Activated T-cell treated with anti-CD3 and anti-CD28 coated beads, Interleukin-2, amount 50 U/mL, for 4 hours (primary cell): Measurements from ENCODE around the gene ITGB7. TPM values are rescaled to one million over a fixed set of nuclear protein-coding genes. Genes with fewer than 3 reads are reported as not detected.

ENCODE experiments used
- ATAC-seq, 2 donors: fragments of 200-7000 bp; cut with Tn5 transposase; one replicate each; pipeline ENCODE4 v1.10.0; 2021
- DNase-seq: peaks from one replicate; pipeline ENCODE4 v3.0.0-alpha.2; 2020
- H3K27me3 Mint-ChIP-seq: one replicate; pipeline ENCODE4 v1.8.0; 2021; ENCODE audit warnings: low read depth, mixed read lengths
- H3K36me3 Mint-ChIP-seq: one replicate; pipeline ENCODE4 v1.8.0; 2022; ENCODE audit warnings: mixed read lengths; ENCODE audit not compliant: insufficient read depth
- H3K4me1 Mint-ChIP-seq: one replicate; pipeline ENCODE4 v1.8.0; 2021; ENCODE audit warnings: low read depth, mixed read lengths
- H3K4me3 Mint-ChIP-seq: one replicate; pipeline ENCODE4 v1.8.0; 2021; ENCODE audit warnings: mild to moderate bottlenecking, moderate library complexity, mixed read lengths
- H3K9me3 Mint-ChIP-seq: one replicate; pipeline ENCODE4 v1.8.0; 2021; ENCODE audit warnings: mixed read lengths
- total RNA-seq, 3 donors: library from RNA; stranded (reverse); gene quantifications; one replicate each; pipeline ENCODE4 v1.2.1, GENCODE V29; 2021

ITGB7 gene, protein sequence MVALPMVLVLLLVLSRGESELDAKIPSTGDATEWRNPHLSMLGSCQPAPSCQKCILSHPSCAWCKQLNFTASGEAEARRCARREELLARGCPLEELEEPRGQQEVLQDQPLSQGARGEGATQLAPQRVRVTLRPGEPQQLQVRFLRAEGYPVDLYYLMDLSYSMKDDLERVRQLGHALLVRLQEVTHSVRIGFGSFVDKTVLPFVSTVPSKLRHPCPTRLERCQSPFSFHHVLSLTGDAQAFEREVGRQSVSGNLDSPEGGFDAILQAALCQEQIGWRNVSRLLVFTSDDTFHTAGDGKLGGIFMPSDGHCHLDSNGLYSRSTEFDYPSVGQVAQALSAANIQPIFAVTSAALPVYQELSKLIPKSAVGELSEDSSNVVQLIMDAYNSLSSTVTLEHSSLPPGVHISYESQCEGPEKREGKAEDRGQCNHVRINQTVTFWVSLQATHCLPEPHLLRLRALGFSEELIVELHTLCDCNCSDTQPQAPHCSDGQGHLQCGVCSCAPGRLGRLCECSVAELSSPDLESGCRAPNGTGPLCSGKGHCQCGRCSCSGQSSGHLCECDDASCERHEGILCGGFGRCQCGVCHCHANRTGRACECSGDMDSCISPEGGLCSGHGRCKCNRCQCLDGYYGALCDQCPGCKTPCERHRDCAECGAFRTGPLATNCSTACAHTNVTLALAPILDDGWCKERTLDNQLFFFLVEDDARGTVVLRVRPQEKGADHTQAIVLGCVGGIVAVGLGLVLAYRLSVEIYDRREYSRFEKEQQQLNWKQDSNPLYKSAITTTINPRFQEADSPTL
- 100 to 1,000 TPM in 2 of 3 donors, 10 to 100 TPM in 1; 82.1 to 140 (median 124) TPM for total RNA-seq

GRCh38 chr12:53207042-53207441 is at the start of gene ITGB7:
Gene ITGB7 (minus strand): TSS chr12:53207251. CDS start chr12:53200443, 6,808 bp downstream.
- DNase-seq (peak; percentile 58), ATAC-seq (peak; percentile 65)
- H3K4me1 Mint-ChIP-seq, result peaks cover 75% of the 10 kb centered on the region
- peak within 1 kb of the TSS; percentile 86 for H3K4me3 Mint-ChIP-seq
- no peaks in the 10 kb centered on the region for H3K9me3 Mint-ChIP-seq
- peaks cover 8% of the 10 kb centered on the region for H3K36me3 Mint-ChIP-seq
- no peaks in the 10 kb centered on the region for H3K27me3 Mint-ChIP-seq

- Mint-ChIP-seq H3K36me3 (peaks cover 3% of the 10 kb centered on the region), H3K4me1 (peaks cover 46% of the 10 kb centered on the region), H3K9me3 (no peaks in the 10 kb centered on the region), H3K27me3 (no peaks in the 10 kb centered on the region), H3K4me3 (peak overlapping the region; percentile 16)
- no peak for ATAC-seq
- no peak for DNase-seq
Measured at GRCh38 chr12:53255996-53256395, 48.9 kb upstream of the ITGB7 start.

GRCh38 chr12:53254816-53255545 is 47.9 kb upstream of the ITGB7 start:
- Mint-ChIP-seq H3K9me3 (no peaks in the 10 kb centered on the region), H3K4me1 (peaks cover 48% of the 10 kb centered on the region), H3K36me3 (peaks cover 3% of the 10 kb centered on the region), H3K27me3 (no peaks in the 10 kb centered on the region), H3K4me3 (no peak overlapping the region)
- no peak for DNase-seq
- no peak for ATAC-seq

GRCh38 chr12:53253298-53253697 is 46.2 kb upstream of the ITGB7 start:
- H3K4me1 Mint-ChIP-seq, result peaks cover 44% of the 10 kb centered on the region
- H3K9me3 Mint-ChIP-seq, result no peaks in the 10 kb centered on the region
- H3K36me3 Mint-ChIP-seq, result peaks cover 3% of the 10 kb centered on the region
- DNase-seq (no peak), ATAC-seq (no peak)
- H3K27me3 Mint-ChIP-seq, result no peaks in the 10 kb centered on the region
- peak overlapping the region; percentile 97 for H3K4me3 Mint-ChIP-seq

GRCh38 chr12:53252349-53252916 is 45.4 kb upstream of the ITGB7 start:
- Mint-ChIP-seq H3K36me3 (peaks cover 3% of the 10 kb centered on the region), H3K4me3 (peak overlapping the region; percentile 97), H3K27me3 (no peaks in the 10 kb centered on the region), H3K4me1 (peaks cover 44% of the 10 kb centered on the region), H3K9me3 (no peaks in the 10 kb centered on the region)
- ATAC-seq (peak; percentile 13 to 18), DNase-seq (no peak)

- H3K9me3 Mint-ChIP-seq, result no peaks in the 10 kb centered on the region
- H3K36me3 Mint-ChIP-seq, result peaks cover 3% of the 10 kb centered on the region
- DNase-seq (peak; percentile 60), ATAC-seq (peak; percentile 92 to 94)
- peaks cover 44% of the 10 kb centered on the region for H3K4me1 Mint-ChIP-seq
- H3K27me3 Mint-ChIP-seq, result no peaks in the 10 kb centered on the region
- peak overlapping the region; percentile 97 for H3K4me3 Mint-ChIP-seq
Measured at GRCh38 chr12:53251477-53252348, 44.7 kb upstream of the ITGB7 start.

DNA sequence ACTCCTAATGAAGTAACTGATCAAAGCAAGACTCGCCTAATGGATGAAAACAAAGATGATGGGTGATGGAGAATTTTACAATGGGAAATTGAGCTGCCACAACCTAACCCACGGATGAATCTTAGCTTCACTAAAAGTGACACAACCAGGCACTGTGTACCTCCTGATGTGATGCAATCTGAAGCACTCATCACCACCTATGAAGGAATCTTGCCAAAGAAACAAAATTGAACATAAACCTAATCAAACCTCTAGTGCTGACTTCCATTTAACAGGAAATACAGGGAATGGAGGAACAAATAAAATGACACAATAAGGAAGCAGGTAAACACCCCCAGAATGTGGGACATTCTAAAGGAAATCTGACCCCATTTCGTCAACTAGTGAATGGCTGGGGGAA is 38.2 kb upstream of the ITGB7 start:
- H3K36me3 Mint-ChIP-seq, result no peaks in the 10 kb centered on the region
- peaks cover 2% of the 10 kb centered on the region for H3K4me1 Mint-ChIP-seq
- ATAC-seq (no peak), DNase-seq (no peak)
- no peaks in the 10 kb centered on the region for H3K9me3 Mint-ChIP-seq
- peaks cover 3% of the 10 kb centered on the region for H3K27me3 Mint-ChIP-seq
- H3K4me3 Mint-ChIP-seq, result no peak overlapping the region

GRCh38 chr12:53244337-53244736 is 37.3 kb upstream of the ITGB7 start:
- peaks cover 2% of the 10 kb centered on the region for H3K4me1 Mint-ChIP-seq
- H3K9me3 Mint-ChIP-seq, result no peaks in the 10 kb centered on the region
- no peak overlapping the region for H3K4me3 Mint-ChIP-seq
- H3K27me3 Mint-ChIP-seq, result peaks cover 3% of the 10 kb centered on the region
- H3K36me3 Mint-ChIP-seq, result no peaks in the 10 kb centered on the region
- ATAC-seq (no peak), DNase-seq (no peak)

GRCh38 chr12:53241623-53242412 is 34.8 kb upstream of the ITGB7 start:
- DNase-seq, result no peak
- no peak for ATAC-seq
- Mint-ChIP-seq H3K9me3 (no peaks in the 10 kb centered on the region), H3K27me3 (peaks cover 3% of the 10 kb centered on the region), H3K4me3 (no peak overlapping the region), H3K4me1 (peaks cover 12% of the 10 kb centered on the region), H3K36me3 (no peaks in the 10 kb centered on the region)

DNA sequence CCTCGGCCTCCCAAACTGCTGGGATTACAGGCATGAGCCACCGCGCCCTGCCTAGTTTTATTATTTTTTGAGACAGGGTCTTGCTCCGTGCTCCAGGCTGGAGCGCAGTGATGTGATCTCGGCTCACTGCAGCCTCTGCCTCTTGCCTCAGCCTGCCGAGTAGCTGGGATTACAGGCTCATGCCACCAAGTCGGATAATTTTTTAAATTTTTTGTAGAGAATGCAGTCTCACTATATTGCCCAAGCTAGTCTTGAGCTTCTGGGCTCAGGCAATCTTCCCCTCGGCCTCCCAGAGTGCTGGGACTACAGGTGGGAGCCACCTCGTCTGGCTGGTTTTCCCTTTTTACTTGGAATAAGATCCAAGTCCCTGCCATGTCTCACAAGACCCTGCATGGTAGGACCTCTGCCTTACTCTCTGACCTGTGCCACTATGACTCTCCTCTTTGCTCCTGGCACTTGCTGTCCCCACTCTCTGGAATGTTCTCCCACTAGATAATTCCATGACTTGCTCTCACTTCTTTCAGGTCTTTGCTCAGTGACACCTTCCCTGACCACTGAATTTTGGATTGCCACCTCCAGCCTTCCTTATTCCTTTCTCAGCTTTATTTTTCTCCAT is 32.7 kb upstream of the ITGB7 start:
- Mint-ChIP-seq H3K36me3 (no peaks in the 10 kb centered on the region), H3K27me3 (peaks cover 3% of the 10 kb centered on the region), H3K4me1 (peaks cover 31% of the 10 kb centered on the region), H3K4me3 (no peak overlapping the region), H3K9me3 (no peaks in the 10 kb centered on the region)
- ATAC-seq (no peak), DNase-seq (no peak)

GRCh38 chr12:53236443-53237111 is 29.5 kb upstream of the ITGB7 start:
- Mint-ChIP-seq H3K4me1 (peaks cover 49% of the 10 kb centered on the region), H3K27me3 (no peaks in the 10 kb centered on the region), H3K9me3 (no peaks in the 10 kb centered on the region), H3K4me3 (peak overlapping the region; percentile 23), H3K36me3 (no peaks in the 10 kb centered on the region)
- DNase-seq (peak; percentile 39), ATAC-seq (peak; percentile 6 to 9)
